Kidney epithelial cell (primary cell): ENCODE measurements around the gene OMA1. TPM values are rescaled to one million over a fixed set of nuclear protein-coding genes. Genes with fewer than 3 reads are reported as not detected.
"Not testable (repeated sequence)": the region's sequence is repeated elsewhere in the genome, so short reads cannot be mapped to it uniquely, and the experiment has no call there.

Experiments used
- DNase-seq: peaks from one replicate; pipeline ENCODE4 v3.0.0-alpha.2; 2010; ENCODE audit warnings: low read depth
- H3K27me3 ChIP-seq: 2 replicates; pipeline ENCODE4 v1.6.0; 2011; ENCODE audit warnings: low read length; ENCODE audit not compliant: control insufficient read depth, insufficient read depth
- H3K36me3 ChIP-seq: 2 replicates; pipeline ENCODE4 v1.5.1; 2011; ENCODE audit warnings: low read length; ENCODE audit not compliant: control insufficient read depth, insufficient read depth
- H3K4me3 ChIP-seq: 2 replicates; pipeline ENCODE4 v1.5.1; 2011; ENCODE audit warnings: low read depth, mild to moderate bottlenecking, control low read depth, low read length
- total RNA-seq: library from RNA; depleted of rRNA; stranded (reverse); fragments of >200 nt; gene quantifications from 2 replicates; pipeline ENCODE4 v1.2.3, GENCODE V29; 2015
- TF ChIP-seq, protein P1 (sequence below): IDR thresholded peaks from 2 replicates; pipeline ENCODE4 v1.5.1; 2011; ENCODE audit warnings: mild to moderate bottlenecking, moderate library complexity, low read length, control low read depth, inconsistent platforms; ENCODE audit not compliant: insufficient read depth, poor library complexity, severe bottlenecking

The OMA1 gene
- total RNA-seq, 1 donor from 2014 or later: 10.2 TPM

- no peaks in the 10 kb centered on the region for H3K36me3 ChIP-seq
- TF ChIP-seq, protein P1, sequence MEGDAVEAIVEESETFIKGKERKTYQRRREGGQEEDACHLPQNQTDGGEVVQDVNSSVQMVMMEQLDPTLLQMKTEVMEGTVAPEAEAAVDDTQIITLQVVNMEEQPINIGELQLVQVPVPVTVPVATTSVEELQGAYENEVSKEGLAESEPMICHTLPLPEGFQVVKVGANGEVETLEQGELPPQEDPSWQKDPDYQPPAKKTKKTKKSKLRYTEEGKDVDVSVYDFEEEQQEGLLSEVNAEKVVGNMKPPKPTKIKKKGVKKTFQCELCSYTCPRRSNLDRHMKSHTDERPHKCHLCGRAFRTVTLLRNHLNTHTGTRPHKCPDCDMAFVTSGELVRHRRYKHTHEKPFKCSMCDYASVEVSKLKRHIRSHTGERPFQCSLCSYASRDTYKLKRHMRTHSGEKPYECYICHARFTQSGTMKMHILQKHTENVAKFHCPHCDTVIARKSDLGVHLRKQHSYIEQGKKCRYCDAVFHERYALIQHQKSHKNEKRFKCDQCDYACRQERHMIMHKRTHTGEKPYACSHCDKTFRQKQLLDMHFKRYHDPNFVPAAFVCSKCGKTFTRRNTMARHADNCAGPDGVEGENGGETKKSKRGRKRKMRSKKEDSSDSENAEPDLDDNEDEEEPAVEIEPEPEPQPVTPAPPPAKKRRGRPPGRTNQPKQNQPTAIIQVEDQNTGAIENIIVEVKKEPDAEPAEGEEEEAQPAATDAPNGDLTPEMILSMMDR: no peak
- no peaks in the 10 kb centered on the region for H3K27me3 ChIP-seq
- H3K4me3 ChIP-seq: no peak overlapping the region
- no peak for DNase-seq
These were observed 21.8 kb upstream of the OMA1 start for GRCh38 chr1:58568271-58568860.

DNA sequence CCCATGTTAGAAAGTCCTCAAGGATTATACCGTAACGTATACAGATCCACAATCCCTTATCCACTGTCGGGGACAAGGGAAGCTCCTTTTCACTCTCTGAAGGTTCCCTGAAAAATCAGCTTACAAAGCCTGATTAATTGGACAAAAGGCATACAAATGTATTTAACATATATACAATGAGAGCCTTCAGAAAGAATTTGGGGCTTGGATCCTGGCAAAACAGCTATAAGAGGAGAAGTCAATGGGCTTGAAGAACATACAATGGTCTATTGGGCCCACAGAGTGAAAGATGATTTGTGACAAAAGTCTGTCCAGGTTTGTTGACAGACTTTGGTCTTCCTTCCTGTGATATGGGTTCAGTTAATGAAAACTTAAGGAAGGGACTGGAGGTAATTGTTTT, 19.8 kb upstream of the OMA1 start:
- Histone ChIP-seq H3K36me3 (no peaks in the 10 kb centered on the region), H3K4me3 (no peak overlapping the region), H3K27me3 (no peaks in the 10 kb centered on the region)
- TF ChIP-seq, protein P1: no peak
- no peak for DNase-seq

DNA sequence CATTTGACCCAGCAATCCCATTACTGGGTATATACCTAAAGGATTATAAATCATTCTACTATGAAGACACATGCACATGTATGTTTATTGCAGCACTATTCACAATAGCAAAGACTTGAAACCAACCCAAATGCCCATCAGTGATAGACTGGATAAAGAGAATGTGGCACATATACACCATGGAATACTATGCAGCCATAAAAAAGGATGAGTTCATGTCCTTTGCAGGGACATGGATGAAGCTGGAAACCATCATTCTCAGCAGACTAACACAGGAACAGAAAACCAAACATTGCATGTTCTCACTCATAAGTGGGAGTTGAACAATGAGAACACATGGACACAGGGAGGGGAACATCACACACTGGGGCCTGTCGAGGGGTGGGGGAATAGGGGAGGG, 17.2 kb upstream of the OMA1 start:
- H3K36me3 ChIP-seq, H3K27me3 ChIP-seq, DNase-seq, H3K4me3 ChIP-seq: not testable (repeated sequence)

DNA sequence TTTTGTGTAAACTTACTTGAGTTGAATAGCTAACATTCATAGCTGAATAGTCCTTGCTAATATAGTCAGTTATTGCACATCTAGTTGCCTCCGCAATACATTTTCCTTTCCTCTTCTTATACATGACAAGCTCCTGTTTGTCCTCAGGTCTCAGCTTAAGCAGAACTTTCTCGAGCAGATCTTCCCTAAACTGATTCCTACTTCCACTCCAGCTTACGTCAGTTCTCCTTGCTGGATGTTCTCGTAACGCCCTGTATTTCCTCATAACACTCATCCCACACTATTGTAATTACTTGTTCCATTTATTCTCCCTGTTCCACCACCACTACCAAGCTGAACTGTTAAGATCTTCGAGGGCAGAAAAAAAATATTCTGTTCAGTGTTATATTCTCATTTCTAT, 15.1 kb upstream of the OMA1 start:
- no peaks in the 10 kb centered on the region for H3K36me3 ChIP-seq
- no peaks in the 10 kb centered on the region for H3K27me3 ChIP-seq
- TF ChIP-seq, protein P1: no peak
- H3K4me3 ChIP-seq: no peak overlapping the region
- no peak for DNase-seq

DNA sequence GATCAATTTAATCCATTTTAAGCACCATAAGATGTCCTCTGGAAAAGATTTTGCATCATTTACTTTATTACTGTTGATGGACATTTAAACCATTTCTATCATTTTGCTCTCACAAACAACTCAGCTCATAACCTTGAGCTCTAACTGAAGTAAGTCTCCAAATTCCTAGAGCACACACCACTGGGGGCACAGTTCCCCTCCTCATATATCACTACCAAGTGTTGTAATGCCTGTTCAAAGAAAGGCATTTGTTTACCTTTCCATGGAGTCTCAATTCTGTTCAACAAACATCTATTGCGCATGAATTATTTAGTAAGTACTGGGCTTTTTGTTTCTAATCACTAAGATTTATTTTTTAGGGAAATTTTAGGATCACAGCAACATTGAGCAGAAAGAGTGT, 8.9 kb upstream of the OMA1 start:
- no peak overlapping the region for H3K4me3 ChIP-seq
- TF ChIP-seq, protein P1: no peak
- H3K36me3 ChIP-seq: no peaks in the 10 kb centered on the region
- no peak for DNase-seq
- H3K27me3 ChIP-seq: no peaks in the 10 kb centered on the region

DNA sequence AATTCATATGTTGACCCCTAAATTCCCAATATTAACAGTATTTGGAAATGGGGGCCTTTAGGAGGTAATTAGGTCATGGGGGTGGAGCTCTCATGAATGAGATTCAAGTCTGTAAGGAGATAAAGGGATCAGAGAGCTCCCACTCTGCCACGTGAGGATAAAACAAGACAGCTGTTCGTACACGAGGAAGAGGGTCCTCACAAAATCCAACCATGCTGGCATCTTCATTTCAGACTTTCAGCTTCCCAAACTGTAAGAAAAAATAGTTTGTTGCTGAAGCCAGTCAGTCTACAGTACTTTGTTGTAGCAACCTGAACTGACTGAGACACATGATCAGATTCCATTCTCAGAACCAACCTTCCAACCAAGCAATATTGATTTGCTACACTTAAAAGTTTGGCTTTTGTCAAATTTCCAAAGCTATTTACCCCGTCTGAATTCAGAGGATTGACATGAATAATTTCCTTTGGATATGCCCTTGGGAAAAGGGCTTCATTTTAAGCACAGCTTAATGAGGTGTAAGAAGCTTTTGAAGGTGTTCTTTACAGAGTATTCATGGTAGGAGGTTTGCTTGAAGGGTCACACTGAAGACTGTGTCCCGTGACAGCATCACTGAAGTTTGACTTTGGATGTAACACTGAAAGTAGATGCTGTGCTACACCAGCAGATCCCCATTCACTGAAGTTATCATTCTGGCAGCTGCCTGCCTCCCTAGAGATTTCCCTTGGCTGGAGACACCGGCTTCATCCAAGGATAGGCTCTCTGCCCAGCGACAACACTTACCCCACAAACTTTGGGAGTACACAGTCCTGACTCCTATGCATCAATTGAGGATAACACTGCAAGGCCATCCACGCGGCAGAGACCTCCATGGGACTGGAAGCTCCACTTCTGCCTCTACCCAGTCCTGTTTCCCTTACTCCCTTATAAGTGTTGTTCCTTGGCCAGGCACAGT, 4.9 kb upstream of the OMA1 start:
- Histone ChIP-seq H3K36me3 (no peaks in the 10 kb centered on the region), H3K27me3 (no peaks in the 10 kb centered on the region), H3K4me3 (no peak overlapping the region)
- no peak for DNase-seq
- TF ChIP-seq, protein P1: no peak

DNA sequence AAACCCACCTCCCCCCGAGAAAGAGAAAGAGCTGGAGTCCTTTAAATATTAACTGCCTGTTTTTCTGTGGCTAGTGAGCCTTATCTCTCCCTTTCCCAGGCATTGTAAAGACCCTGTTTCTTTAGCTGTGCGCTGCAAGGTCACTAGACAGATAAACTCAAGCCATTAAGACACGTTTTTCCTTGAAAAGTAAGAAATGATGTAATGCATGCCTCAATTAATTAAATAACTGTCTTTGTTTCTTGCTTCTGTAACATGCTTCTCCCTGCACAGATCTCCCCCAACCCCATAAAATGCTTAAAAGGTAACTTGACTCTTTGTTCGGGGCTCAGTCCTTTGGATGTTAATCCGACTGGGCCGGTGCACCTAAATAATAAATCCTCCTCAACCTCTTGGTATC, 2.8 kb upstream of the OMA1 start:
- H3K4me3 ChIP-seq, DNase-seq, H3K27me3 ChIP-seq, H3K36me3 ChIP-seq: not testable (repeated sequence)
